ENCODE measurements around the gene LENEP.

DNA sequence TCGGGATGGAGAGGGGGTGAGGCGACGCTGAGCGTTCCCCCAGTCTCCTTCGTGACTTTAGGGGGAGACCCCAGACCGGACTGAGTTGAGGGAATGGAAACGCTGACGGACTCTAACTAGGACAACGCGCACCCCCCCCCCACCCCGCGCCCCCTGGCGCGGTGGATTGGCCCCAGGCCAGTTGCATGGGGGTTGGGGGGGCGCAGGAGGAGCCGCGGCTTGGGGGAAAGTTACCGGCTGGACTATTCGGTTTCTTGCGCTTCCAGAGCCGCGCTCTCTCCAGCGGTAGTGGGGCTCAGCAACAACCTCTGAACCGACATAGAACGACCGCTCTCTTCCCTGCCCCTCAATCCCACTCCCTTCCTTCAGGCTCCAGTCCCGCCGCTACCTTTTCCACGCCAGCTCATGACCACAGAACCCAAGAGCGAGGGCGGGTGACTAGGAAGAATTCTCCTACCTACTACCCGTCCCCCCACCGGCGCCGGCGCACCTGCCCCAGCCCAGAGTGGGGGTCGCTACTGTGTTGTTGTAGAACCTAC is 9.9 kb downstream of the LENEP start:
- TF ChIP-seq, protein P1, sequence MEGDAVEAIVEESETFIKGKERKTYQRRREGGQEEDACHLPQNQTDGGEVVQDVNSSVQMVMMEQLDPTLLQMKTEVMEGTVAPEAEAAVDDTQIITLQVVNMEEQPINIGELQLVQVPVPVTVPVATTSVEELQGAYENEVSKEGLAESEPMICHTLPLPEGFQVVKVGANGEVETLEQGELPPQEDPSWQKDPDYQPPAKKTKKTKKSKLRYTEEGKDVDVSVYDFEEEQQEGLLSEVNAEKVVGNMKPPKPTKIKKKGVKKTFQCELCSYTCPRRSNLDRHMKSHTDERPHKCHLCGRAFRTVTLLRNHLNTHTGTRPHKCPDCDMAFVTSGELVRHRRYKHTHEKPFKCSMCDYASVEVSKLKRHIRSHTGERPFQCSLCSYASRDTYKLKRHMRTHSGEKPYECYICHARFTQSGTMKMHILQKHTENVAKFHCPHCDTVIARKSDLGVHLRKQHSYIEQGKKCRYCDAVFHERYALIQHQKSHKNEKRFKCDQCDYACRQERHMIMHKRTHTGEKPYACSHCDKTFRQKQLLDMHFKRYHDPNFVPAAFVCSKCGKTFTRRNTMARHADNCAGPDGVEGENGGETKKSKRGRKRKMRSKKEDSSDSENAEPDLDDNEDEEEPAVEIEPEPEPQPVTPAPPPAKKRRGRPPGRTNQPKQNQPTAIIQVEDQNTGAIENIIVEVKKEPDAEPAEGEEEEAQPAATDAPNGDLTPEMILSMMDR (conservative IDR thresholded peaks at IDR 0.05; ENCODE audit: low read length): no peak
- no peak for TF ChIP-seq EZH2phosphoT487 (IDR thresholded peaks at IDR 0.05; ENCODE audit: borderline replicate concordance)
